CD14-positive monocyte (primary cell): Measurements from ENCODE around the gene RBFOX1. TPM values are rescaled to one million over a fixed set of nuclear protein-coding genes. Genes with fewer than 3 reads are reported as not detected.

Source experiments
- DNase-seq, 3 donors: peaks; one replicate each; pipeline ENCODE4 v3.0.0-alpha.2; 2011 to 2022
- H2AFZ ChIP-seq: 2 replicates; pipeline ENCODE4 v1.6.0; 2012; ENCODE audit warnings: mild to moderate bottlenecking, low read depth, low read length, inconsistent platforms; ENCODE audit not compliant: insufficient read depth, poor library complexity, severe bottlenecking
- H3K27ac ChIP-seq, 2 donors: 1 replicate in 1 of 2; 2 replicates in 1 of 2; pipeline ENCODE4 v1.5.1; 2012 to 2013; ENCODE audit warnings: low read length in 2 of 2, control low read depth in 1 of 2, inconsistent platforms in 1 of 2, low read depth in 1 of 2, mild to moderate bottlenecking in 1 of 2
- H3K27me3 ChIP-seq, 2 donors: one replicate each; pipeline versions ENCODE4 v1.6.0 to v1.6.1; 2011 to 2013; ENCODE audit warnings: low read length in 2 of 2; ENCODE audit not compliant: control insufficient read depth in 2 of 2, insufficient read depth in 2 of 2
- H3K36me3 ChIP-seq, 2 donors: replicated peaks in 1 of 2; 1 replicate in 1 of 2; 2 replicates in 1 of 2; pipeline versions ENCODE4 v1.5.1 to v1.6.1; 2012 to 2013; ENCODE audit warnings: low read length in 2 of 2, control low read depth in 1 of 2, inconsistent platforms in 1 of 2, mild to moderate bottlenecking in 1 of 2; ENCODE audit not compliant: insufficient read depth in 2 of 2, control insufficient read depth in 1 of 2
- H3K4me1 ChIP-seq, 2 donors: 1 replicate in 1 of 2; 2 replicates in 1 of 2; pipeline versions ENCODE4 v1.5.1 to v1.6.1; 2012 to 2013; ENCODE audit warnings: low read length in 2 of 2, control low read depth in 1 of 2, inconsistent platforms in 1 of 2, mild to moderate bottlenecking in 1 of 2, moderate library complexity in 1 of 2; ENCODE audit not compliant: insufficient read depth in 2 of 2, control insufficient read depth in 1 of 2
- H3K4me2 ChIP-seq: replicated peaks from 2 replicates; pipeline ENCODE3; 2012; ENCODE audit warnings: low read length, moderate library complexity, mild to moderate bottlenecking; ENCODE audit not compliant: poor library complexity, severe bottlenecking; ENCODE audit errors: extremely low read depth
- H3K4me3 ChIP-seq, 3 experiments: fragments of 200-600 bp in 1 of 3; sonication (generic) in 1 of 3; replicated peaks in 1 of 3; 1 replicate in 2 of 3; 2 replicates in 1 of 3; pipeline ENCODE4 v1.5.1; 2011 to 2013; ENCODE audit warnings: low read length in 3 of 3, mild to moderate bottlenecking in 3 of 3, control low read depth in 2 of 3, low read depth in 2 of 3, inconsistent platforms in 1 of 3, moderate library complexity in 1 of 3
- H3K79me2 ChIP-seq: 2 replicates; pipeline ENCODE4 v1.6.0; 2012; ENCODE audit warnings: mild to moderate bottlenecking, control low read depth, inconsistent platforms, low read length, moderate library complexity; ENCODE audit not compliant: insufficient read depth
- H3K9ac ChIP-seq: 2 replicates; pipeline ENCODE4 v1.6.0; 2017; ENCODE audit warnings: low read length, mild to moderate bottlenecking; ENCODE audit not compliant: insufficient read depth, poor library complexity, severe bottlenecking
- H3K9me3 ChIP-seq, 2 donors: replicated peaks in 1 of 2; 1 replicate in 1 of 2; 2 replicates in 1 of 2; pipeline versions ENCODE4 v1.5.1 to v1.6.1; 2012 to 2013; ENCODE audit warnings: low read length in 2 of 2, control low read depth in 1 of 2; ENCODE audit not compliant: control insufficient read depth in 1 of 2, insufficient read depth in 1 of 2
- H4K20me1 ChIP-seq: 2 replicates; pipeline ENCODE4 v1.6.0; 2012; ENCODE audit warnings: mild to moderate bottlenecking, low read length, control low read depth, moderate library complexity; ENCODE audit not compliant: insufficient read depth
- H3K27ac Mint-ChIP-seq, 7 donors: one replicate each; pipeline ENCODE4 v1.8.0; 2020; ENCODE audit warnings: mild to moderate bottlenecking in 7 of 7, mixed read lengths in 7 of 7, moderate library complexity in 6 of 7, inconsistent platforms in 2 of 7
- H3K27me3 Mint-ChIP-seq, 3 donors: one replicate each; pipeline ENCODE4 v1.8.0; 2021 to 2022; ENCODE audit warnings: low read depth in 3 of 3, mild to moderate bottlenecking in 3 of 3, mixed read lengths in 3 of 3, moderate library complexity in 3 of 3, inconsistent platforms in 1 of 3
- H3K36me3 Mint-ChIP-seq, 2 donors: one replicate each; pipeline ENCODE4 v1.8.0; 2020; ENCODE audit warnings: mixed read lengths in 2 of 2, inconsistent platforms in 1 of 2, mild to moderate bottlenecking in 1 of 2
- H3K4me1 Mint-ChIP-seq: one replicate; pipeline ENCODE4 v1.8.0; 2020; ENCODE audit warnings: mild to moderate bottlenecking, mixed read lengths
- H3K4me3 Mint-ChIP-seq, 2 donors: one replicate each; pipeline ENCODE4 v1.8.0; 2020; ENCODE audit warnings: mild to moderate bottlenecking in 2 of 2, mixed read lengths in 2 of 2, moderate library complexity in 1 of 2
- H3K9me3 Mint-ChIP-seq, 7 donors: one replicate each; pipeline ENCODE4 v1.8.0; 2020 to 2022; ENCODE audit warnings: mixed read lengths in 7 of 7, mild to moderate bottlenecking in 6 of 7, moderate library complexity in 6 of 7, inconsistent platforms in 2 of 7
- WGBS: methylation state at CpG from one replicate; pipeline ENCODE4 v1.1.5; 2013; ENCODE audit warnings: missing lambda C conversion rate; ENCODE audit not compliant: insufficient coverage; 5-methylcytosine and 5-hydroxymethylcytosine counted together
- intact Hi-C, 2 donors: fragments of 100-400 bp; cut with micrococcal nuclease; formaldehyde crosslinking; loops; one replicate each; pipeline versions ENCODE4 v1.15.0 to v1.15.1; 2023
- polyA plus RNA-seq, 3 donors: library from polyadenylated mRNA; depleted of rRNA in 1 of 3; unstranded in 2 of 3; stranded (reverse) in 1 of 3; fragments of 300-500 nt in 2 of 3; fragments of >200 nt in 1 of 3; fragmentation: Illumina TruSeq in 2 of 3; gene quantifications; 1 replicate in 2 of 3; 2 replicates in 1 of 3; pipeline ENCODE4 v1.2.3, GENCODE V29; 2012 to 2021
- TF ChIP-seq, protein P1 (sequence below): fragments of 200-600 bp; IDR thresholded peaks from one replicate; pipeline ENCODE4 v1.8.0; 2022; ENCODE audit warnings: antibody characterized with exemption, mild to moderate bottlenecking

The RBFOX1 gene
- polyA plus RNA-seq, 3 donors = not detected

- H3K27me3 ChIP-seq = no peaks in the 10 kb centered on the region
- WGBS = no CpG with 5 or more reads among the region's 3 CpGs
- DNase-seq = no peak
These were observed 376.5 kb downstream of the RBFOX1 start for GRCh38 chr16:7709186-7709585.

DNA sequence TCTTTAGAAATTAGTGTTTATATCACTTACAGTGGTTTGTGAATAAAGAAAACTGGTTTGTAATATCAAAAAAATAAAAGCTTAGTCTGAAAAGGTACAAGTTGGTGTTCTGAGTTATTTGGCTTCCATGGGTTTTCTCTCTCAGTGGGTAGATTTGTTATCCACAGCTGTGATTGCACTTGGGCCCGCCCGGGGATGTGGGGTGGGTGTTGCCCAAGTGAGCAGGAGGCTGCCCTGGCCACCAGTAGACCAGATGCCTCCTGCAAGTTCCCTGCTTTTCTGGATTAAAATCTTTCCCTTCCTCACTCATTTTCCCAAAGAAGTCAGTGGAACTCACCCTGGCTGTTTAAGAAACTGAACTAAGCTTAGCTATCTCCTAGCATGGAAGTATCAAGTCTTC, 380.6 kb downstream of the RBFOX1 start:
- H3K9me3 ChIP-seq = no peaks in the 10 kb centered on the region
- no peaks in the 10 kb centered on the region for H3K27me3 ChIP-seq
- no CpG with 5 or more reads among the region's 2 CpGs for WGBS
- Mint-ChIP-seq H3K27ac (no peak overlapping the region), H3K9me3 (peaks cover 0 to 5% (median 0%) of the 10 kb centered on the region in 7 donors), H3K4me3 (no peak overlapping the region), H3K27me3 (no peaks in the 10 kb centered on the region), H3K4me1 (no peaks in the 10 kb centered on the region), H3K36me3 (no peaks in the 10 kb centered on the region)
- H3K9ac ChIP-seq = no peak overlapping the region
- DNase-seq = no peak
- no peak overlapping the region for H2AFZ ChIP-seq
- no peak overlapping the region for H3K4me2 ChIP-seq
- H3K4me3 ChIP-seq = no peak overlapping the region
- TF ChIP-seq, protein P1, sequence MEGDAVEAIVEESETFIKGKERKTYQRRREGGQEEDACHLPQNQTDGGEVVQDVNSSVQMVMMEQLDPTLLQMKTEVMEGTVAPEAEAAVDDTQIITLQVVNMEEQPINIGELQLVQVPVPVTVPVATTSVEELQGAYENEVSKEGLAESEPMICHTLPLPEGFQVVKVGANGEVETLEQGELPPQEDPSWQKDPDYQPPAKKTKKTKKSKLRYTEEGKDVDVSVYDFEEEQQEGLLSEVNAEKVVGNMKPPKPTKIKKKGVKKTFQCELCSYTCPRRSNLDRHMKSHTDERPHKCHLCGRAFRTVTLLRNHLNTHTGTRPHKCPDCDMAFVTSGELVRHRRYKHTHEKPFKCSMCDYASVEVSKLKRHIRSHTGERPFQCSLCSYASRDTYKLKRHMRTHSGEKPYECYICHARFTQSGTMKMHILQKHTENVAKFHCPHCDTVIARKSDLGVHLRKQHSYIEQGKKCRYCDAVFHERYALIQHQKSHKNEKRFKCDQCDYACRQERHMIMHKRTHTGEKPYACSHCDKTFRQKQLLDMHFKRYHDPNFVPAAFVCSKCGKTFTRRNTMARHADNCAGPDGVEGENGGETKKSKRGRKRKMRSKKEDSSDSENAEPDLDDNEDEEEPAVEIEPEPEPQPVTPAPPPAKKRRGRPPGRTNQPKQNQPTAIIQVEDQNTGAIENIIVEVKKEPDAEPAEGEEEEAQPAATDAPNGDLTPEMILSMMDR = no peak
- no peaks in the 10 kb centered on the region for H3K36me3 ChIP-seq
- no peak overlapping the region for H3K27ac ChIP-seq
- H3K79me2 ChIP-seq = no peaks in the 10 kb centered on the region
- H4K20me1 ChIP-seq = no peaks in the 10 kb centered on the region
- H3K4me1 ChIP-seq = no peaks in the 10 kb centered on the region
- intact Hi-C loops = no loop called here

More at GRCh38 chr16:7709186-7709585, 376.5 kb downstream of the RBFOX1 start:
- Mint-ChIP-seq H3K36me3 (no peaks in the 10 kb centered on the region), H3K27ac (peak overlapping the region in 1 of 7 donors; percentile 72), H3K27me3 (peaks cover 0 to 2% (median 0%) of the 10 kb centered on the region in 3 donors), H3K4me3 (no peak overlapping the region), H3K4me1 (no peaks in the 10 kb centered on the region), H3K9me3 (peaks cover 0 to 11% (median 4%) of the 10 kb centered on the region in 7 donors)
- H3K4me1 ChIP-seq = no peaks in the 10 kb centered on the region
- no peak overlapping the region for H3K4me3 ChIP-seq
- H3K4me2 ChIP-seq = no peak overlapping the region
- no peak overlapping the region for H2AFZ ChIP-seq
- TF ChIP-seq, protein P1 = no peak
- H3K9me3 ChIP-seq = peaks cover 0 to 16% of the 10 kb centered on the region in 2 donors
- no peak overlapping the region for H3K27ac ChIP-seq
- intact Hi-C loops = no loop called here
- H3K79me2 ChIP-seq = no peaks in the 10 kb centered on the region
- H4K20me1 ChIP-seq = no peaks in the 10 kb centered on the region
- no peaks in the 10 kb centered on the region for H3K36me3 ChIP-seq
- no peak overlapping the region for H3K9ac ChIP-seq
